ENCODE data around the gene KCNK16. TPM values are rescaled to one million over a fixed set of nuclear protein-coding genes. Genes with fewer than 3 reads are reported as not detected.
"Not testable (repeated sequence)": the region's sequence is repeated elsewhere in the genome, so short reads cannot be mapped to it uniquely, and the experiment has no call there.

The KCNK16 gene
- total and polyA plus RNA-seq, 11 donors: not detected

GRCh38 chr6:39289490-39289889, 33.0 kb downstream of the KCNK16 start:
- H3K4me1 ChIP-seq: peaks cover 0 to 11% (median 0%) of the 10 kb centered on the region in 12 donors
- WGBS, 4 donors: 51 to 69% (median 68%) methylated on average over 2 of the region's 2 CpGs
- H3K27ac ChIP-seq: no peak overlapping the region
- H3K27me3 ChIP-seq: peaks cover 0 to 7% (median 0%) of the 10 kb centered on the region in 9 donors
- DNase-seq: no peak
- no peaks in the 10 kb centered on the region for H3K9me3 ChIP-seq
- no peak overlapping the region for H3K4me3 ChIP-seq
- TF ChIP-seq POLR2A (IDR thresholded peaks at IDR 0.05): no peak
- TF ChIP-seq, protein P1, sequence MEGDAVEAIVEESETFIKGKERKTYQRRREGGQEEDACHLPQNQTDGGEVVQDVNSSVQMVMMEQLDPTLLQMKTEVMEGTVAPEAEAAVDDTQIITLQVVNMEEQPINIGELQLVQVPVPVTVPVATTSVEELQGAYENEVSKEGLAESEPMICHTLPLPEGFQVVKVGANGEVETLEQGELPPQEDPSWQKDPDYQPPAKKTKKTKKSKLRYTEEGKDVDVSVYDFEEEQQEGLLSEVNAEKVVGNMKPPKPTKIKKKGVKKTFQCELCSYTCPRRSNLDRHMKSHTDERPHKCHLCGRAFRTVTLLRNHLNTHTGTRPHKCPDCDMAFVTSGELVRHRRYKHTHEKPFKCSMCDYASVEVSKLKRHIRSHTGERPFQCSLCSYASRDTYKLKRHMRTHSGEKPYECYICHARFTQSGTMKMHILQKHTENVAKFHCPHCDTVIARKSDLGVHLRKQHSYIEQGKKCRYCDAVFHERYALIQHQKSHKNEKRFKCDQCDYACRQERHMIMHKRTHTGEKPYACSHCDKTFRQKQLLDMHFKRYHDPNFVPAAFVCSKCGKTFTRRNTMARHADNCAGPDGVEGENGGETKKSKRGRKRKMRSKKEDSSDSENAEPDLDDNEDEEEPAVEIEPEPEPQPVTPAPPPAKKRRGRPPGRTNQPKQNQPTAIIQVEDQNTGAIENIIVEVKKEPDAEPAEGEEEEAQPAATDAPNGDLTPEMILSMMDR (IDR thresholded peaks at IDR 0.05): no peak
- intact Hi-C loops (cut with DNase I): no loop called here
- ATAC-seq: no peak
- H3K36me3 ChIP-seq: no peaks in the 10 kb centered on the region

GRCh38 chr6:39287601-39288000, 34.9 kb downstream of the KCNK16 start:
- intact Hi-C loops (cut with DNase I): no loop called here
- DNase-seq: no peak
- Histone ChIP-seq H3K36me3 (no peaks in the 10 kb centered on the region), H3K4me3 (no peak overlapping the region), H3K27ac (no peak overlapping the region), H3K9me3 (no peaks in the 10 kb centered on the region), H3K27me3 (peaks cover 0 to 7% (median 0%) of the 10 kb centered on the region in 9 donors), H3K4me1 (peaks cover 0 to 11% (median 0%) of the 10 kb centered on the region in 12 donors)
- TF ChIP-seq, protein P1 (IDR thresholded peaks at IDR 0.05): no peak
- TF ChIP-seq POLR2A (IDR thresholded peaks at IDR 0.05): no peak
- WGBS, 4 donors: 87 to 90% (median 89%) methylated on average over 3 of the region's 3 CpGs
- no peak for ATAC-seq

DNA sequence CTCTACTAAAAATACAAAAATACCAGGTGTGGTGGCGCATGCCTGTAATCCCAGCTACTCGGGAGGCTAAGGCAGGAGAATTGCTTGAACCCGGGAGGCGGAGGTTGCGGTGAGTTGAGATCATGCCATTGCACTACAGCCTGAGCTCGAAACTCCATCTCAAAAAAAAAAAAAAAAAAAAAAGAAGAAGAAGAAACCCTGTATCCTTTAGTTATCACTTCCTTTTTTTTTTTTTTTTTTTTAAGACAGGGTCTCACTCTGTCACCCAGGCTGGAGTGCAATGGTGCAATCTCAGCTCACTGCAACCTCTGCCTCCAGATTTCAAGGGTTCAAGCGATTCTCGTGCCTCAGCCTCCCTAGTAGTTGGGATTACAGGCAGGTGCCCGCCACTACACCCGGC, 35.9 kb downstream of the KCNK16 start:
- DNase-seq; H3K36me3 ChIP-seq; ATAC-seq; H3K4me3 ChIP-seq; H3K27ac ChIP-seq; H3K9me3 ChIP-seq; H3K27me3 ChIP-seq; intact Hi-C loops (cut with DNase I): not testable (repeated sequence)
- WGBS, 4 donors: 78 to 92% (median 85%) methylated on average over 10 of the region's 10 CpGs
- peaks cover 0 to 11% (median 0%) of the 10 kb centered on the region in 12 donors for H3K4me1 ChIP-seq

DNA sequence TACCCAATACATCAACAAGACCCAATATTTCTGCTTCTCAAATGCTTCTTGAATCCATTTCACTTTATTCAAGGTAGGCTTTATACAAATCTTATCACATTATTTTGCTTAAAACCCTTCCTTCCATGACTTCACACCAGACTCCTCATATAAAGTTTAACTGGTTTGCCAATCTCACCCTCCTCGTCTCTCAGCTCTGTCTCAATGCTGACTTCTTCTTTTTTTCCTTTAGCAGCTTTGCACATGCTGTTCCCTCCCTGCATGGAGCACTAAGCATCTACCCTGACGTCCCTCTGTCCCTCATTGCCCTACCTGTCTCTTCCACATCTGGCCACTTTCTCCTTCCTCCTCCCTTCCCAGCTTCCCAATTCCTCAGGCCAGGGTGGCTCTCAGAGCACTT, 39.7 kb downstream of the KCNK16 start:
- Histone ChIP-seq H3K36me3 (no peaks in the 10 kb centered on the region), H3K4me3 (no peak overlapping the region), H3K9me3 (no peaks in the 10 kb centered on the region), H3K27me3 (peaks cover 0 to 7% (median 0%) of the 10 kb centered on the region in 9 donors), H3K4me1 (no peaks in the 10 kb centered on the region), H3K27ac (no peak overlapping the region)
- TF ChIP-seq, protein P1 (IDR thresholded peaks at IDR 0.05): no peak
- TF ChIP-seq POLR2A (IDR thresholded peaks at IDR 0.05): no peak
- WGBS, 4 donors: 46 to 70% (median 59%) methylated on average over 2 of the region's 2 CpGs
- ATAC-seq: no peak
- intact Hi-C loops (cut with DNase I): no loop called here
- no peak for DNase-seq

DNA sequence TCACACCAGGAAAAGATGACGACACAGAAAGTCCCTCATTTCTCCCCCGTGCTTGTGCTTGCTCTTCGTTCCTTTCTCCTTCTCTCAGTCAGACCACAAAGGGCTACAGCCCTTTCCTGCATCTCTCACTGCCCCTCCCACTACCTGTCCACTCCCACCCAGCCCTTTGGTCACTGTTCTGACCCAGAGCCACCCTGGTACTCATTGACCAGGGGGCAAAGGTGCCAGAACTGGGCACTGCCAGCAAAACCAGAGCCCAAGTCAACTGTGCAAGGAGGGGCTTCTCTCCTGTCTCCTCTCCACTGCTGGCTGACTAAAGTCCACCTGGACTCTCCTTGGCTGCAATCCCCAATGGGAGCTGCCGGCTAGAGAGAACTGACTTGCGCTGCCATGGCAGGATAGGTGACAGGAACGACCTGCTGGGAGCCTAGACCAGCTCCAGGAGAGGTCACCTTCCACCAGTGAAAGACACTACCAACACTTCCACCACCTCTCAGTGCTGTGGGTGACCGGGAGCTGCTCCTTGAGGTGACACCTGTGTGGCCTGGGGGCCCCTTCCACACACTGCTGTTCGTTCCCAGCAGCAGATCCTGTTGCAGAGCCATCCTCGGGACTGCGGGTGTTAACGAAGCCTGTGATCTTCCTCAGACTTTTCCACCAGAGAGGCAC, 41.1 kb downstream of the KCNK16 start:
- 73 to 80% (median 76%) methylated on average over 7 to 11 of the region's 11 CpGs for WGBS, 4 donors
- ATAC-seq: no peak
- TF ChIP-seq, protein P1 (IDR thresholded peaks at IDR 0.05): no peak
- no peak for TF ChIP-seq POLR2A (IDR thresholded peaks at IDR 0.05)
- no peak for DNase-seq
- peaks cover 0 to 7% (median 0%) of the 10 kb centered on the region in 9 donors for H3K27me3 ChIP-seq
- no peak overlapping the region for H3K27ac ChIP-seq
- H3K4me1 ChIP-seq: no peaks in the 10 kb centered on the region
- H3K4me3 ChIP-seq: no peak overlapping the region
- no peaks in the 10 kb centered on the region for H3K9me3 ChIP-seq
- intact Hi-C loops (cut with DNase I): no loop called here
- no peaks in the 10 kb centered on the region for H3K36me3 ChIP-seq

All from heart left ventricle (tissue), 16 donors.